ENCODE measurements around the gene PDE4D.
"Not testable (repeated sequence)": the region's sequence is repeated elsewhere in the genome, so short reads cannot be mapped to it uniquely, and the experiment has no call there.

PDE4D gene

DNA sequence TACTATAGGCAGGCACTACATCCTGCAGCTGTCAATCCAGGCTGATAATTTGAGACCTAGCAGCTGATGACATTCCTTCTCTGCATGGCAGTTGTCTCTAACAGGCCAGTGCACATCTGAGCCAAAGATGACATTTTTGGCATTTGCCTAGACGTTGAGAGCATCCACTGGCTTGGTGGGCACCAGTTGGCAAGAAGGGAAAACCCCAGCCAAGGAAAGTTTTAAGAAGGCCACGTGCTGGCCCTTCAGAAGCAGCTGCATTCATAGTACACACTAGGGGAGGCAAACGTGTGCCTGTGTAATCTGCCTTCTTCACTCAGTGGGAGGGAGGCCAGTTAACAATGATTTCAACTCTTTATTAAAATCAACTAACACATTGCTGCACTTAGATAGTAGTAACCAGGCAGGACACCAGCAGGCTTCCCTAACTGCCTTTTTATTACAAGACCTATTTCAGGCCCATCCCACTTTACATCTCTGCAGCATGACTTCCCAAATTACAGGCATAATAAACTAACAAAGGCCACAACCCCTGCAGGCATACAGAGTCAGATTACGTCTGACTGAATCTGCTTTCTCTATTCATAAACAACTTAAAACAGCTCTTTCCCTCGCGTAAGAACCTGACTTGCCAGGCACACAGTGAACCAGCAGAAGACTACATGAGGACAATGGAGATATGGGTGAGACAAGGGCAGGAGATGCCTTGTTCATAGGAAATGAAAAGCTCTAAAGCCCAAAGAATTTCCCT lies 576.3 kb downstream of the PDE4D start:
- peak; percentile 4 for DNase-seq

DNA sequence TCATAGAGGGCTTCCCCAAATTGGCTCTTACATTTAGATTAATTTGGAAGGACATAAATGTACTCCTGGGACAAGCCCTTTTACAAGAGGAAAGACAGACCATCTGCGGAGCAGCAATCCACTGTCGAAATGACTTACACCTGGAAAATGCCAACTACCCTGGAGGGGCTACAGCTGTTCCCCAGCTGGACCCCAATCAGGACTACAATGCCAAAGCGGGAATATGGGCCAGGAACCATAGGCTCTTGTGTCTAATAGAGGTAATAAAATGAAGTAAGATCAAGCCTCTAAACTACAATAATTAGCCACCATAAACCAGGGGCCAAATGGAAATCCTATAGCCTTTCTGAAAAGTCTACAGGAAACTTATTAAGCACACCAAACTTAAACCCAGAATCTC lies 581.3 kb downstream of the PDE4D start:
- DNase-seq, result peak; percentile 11

DNA sequence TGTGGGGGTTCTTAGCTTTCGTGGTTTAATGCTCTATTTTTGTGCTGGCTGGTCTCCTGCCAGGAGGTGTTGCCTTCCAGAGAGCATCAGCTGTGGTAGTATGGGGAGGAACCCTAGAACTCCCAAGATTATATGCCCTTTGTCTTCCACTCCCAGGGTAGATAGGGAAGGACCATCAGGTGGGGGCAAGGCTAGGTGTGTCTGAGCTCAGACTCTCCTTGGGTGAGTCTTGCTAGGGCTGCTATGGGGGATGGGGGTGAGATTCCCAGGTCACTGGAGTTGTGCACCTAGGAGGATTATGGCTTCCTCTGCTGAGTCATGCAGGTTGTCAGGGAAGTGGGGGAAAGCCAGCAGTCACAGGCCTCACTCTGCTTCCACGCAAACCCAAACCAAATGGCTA lies 584.8 kb downstream of the PDE4D start:
- DNase-seq, result not testable (repeated sequence)

DNA sequence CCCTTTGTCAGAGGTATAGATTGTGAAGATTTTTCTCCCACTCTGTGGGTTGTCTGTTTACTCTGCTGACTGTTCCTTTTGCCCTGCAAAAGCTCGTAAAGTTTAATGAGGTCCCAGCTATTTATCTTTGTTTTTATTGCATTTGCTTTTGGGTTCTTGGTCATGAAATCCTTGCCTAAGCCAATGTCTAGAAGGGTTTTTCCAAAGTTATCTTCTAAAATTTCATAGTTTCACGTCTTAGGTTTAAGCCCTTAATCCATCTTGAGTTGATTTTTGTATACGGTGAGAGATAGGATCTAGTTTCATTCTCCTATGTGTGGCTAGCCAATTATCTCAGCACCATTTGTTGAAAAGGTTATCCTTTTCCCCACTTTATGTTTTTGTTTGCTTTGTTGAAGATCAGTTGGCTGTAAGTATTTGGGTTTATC lies 590.2 kb downstream of the PDE4D start:
- not testable (repeated sequence) for DNase-seq

GRCh38 chr5:59302509-59302908 lies 591.0 kb downstream of the PDE4D start:
- not testable (repeated sequence) for DNase-seq

DNA sequence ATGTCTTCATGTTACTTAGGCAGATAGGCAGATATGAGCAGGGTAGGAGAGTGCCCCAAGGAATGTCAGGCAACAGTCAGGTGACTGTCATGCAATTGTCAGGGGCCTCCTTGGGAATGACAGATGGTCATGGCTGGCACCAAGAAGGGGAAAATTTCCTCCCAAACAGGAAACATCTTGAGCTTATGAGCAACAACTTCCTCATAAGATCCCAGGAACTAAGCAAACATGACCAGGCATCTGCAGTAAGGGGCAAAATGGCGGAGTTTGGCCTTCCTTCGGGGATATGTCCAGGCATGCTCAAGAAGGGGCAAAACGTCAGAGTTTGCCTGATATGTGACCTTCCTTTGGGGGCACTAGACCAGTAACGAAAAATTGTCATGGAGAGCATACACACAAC lies 591.8 kb downstream of the PDE4D start:
- DNase-seq, result no peak

- DNase-seq, result no peak
Measured at GRCh38 chr5:59300930-59301329, 592.6 kb downstream of the PDE4D start.

- DNase-seq, result no peak
Measured at GRCh38 chr5:59299006-59299405, 594.5 kb downstream of the PDE4D start.

- no peak for DNase-seq
Measured at GRCh38 chr5:59296317-59297264, 596.9 kb downstream of the PDE4D start.

DNA sequence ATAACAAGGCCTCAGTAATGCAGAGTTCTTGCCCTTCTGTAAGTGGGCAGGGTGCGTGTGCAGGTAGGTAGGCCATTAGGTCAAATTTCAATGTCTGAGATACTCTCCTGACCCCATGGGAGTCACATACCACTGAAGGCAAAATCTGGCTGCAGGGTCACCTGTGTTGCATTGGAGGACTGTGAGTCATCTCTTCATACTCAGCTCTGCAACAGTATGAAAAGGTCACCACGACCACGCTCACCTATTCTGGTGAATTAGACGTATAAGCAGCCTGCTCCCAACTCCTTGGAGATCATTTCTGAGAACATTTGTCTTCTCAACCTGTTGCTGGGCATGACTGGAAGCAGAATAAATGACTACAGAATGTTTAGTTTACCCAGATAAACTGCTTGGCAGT lies 599.8 kb downstream of the PDE4D start:
- no peak for DNase-seq

- no peak for DNase-seq
Measured at GRCh38 chr5:59291941-59292340, 601.6 kb downstream of the PDE4D start.

DNA sequence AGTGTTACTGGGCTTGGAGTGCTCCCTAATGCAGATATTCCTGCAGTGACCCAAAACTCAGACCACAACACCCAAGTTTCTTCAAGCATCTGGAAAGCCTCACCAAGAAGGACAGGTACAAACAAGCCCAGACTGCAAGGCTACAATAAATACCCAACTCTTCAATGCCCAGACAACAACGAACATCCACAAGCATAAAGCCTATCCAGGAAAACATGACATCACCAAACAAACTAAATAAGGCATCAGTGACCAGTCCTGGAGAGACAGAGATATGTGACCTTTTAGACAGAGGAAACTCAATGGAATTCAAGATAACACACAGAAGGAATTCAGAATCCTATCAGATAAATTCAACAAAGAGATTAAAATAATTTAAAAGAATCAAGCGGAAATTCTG lies 605.6 kb downstream of the PDE4D start:
- no peak for DNase-seq

GRCh38 chr5:59287361-59287760 lies 606.2 kb downstream of the PDE4D start:
- DNase-seq, result no peak

GRCh38 chr5:59286510-59286909 lies 607.0 kb downstream of the PDE4D start:
- no peak for DNase-seq

GRCh38 chr5:59285300-59286016 lies 608.1 kb downstream of the PDE4D start:
- no peak for DNase-seq

DNA sequence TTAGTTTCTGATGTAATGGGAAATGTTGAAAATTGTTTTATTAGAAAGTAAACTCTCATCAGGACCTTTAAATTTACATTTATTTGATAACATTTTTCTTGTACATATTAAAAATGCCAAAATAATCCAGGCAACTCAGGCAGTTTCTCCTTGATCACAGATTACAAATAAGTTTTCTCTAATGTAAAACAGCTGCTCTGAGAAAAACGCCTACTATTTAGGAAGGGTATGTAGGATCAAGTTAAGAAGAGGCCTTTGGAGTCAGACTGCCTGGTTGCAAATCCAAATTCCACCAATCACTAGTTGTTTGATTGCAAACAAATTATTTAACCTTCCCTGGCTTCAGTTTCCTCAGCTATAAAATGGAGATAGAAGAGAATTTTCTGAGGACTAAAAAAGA lies 610.8 kb downstream of the PDE4D start:
- no peak for DNase-seq

- DNase-seq, result no peak
Measured at GRCh38 chr5:59279979-59280378, 613.5 kb downstream of the PDE4D start.

GRCh38 chr5:59276917-59277372 lies 616.6 kb downstream of the PDE4D start:
- no peak for DNase-seq

GRCh38 chr5:59276325-59276675 lies 617.2 kb downstream of the PDE4D start:
- no peak for DNase-seq

DNA sequence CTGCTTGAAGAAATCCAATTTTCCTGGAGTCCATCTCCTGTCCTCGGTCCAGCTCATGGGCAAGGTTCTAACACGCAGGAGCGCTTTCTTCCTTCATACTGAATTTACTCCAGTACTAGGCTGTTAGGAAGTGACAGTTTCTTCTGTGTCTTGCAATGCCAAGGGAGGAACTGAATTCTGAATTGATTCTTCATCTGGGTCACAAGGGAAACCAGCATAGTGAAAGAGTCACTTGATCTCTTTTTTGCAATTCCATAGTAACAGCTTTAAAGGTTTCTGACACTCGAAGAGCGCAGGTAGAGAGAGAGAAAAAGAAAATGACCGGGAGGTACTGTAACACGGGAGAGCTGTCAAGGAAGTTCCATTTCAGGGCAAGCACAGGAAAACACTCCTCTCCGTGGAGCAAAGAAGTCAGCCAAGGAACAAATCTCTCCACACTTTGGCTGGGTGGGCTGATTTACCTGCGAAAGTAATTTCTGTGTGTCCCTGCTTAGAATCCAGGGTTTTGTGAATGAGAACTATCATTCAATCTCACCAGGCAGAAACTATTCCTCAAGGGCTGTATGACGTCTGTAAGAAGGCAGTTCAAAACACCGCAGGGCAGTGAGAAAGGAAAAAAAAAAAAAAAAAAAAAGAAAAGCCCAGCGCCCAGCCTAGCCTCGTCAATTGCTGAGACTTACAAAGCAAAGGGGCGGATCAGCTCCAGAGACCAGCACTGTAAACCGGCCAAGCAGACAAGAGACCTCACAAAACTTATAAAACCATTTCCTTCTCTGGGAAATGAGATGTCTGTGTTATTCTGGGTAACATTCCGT lies 617.8 kb downstream of the PDE4D start:
- no peak for DNase-seq

DNA sequence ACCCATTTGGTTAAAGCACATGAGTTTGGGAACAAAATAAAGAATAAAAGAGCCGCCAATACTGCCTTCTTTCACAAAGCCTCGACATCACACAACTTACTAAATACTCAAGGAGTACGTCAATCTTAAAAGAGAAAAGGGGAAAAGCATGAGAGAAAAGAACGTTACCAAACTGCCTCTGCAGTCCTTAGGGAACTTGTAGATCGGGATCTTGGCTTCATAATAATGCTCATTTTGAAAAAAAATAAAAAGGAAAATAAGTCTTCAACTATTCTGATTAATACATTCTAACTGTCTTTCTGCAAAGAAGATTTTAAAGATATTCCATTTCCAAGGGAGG lies 618.4 kb downstream of the PDE4D start:
- DNase-seq, result no peak

DNA sequence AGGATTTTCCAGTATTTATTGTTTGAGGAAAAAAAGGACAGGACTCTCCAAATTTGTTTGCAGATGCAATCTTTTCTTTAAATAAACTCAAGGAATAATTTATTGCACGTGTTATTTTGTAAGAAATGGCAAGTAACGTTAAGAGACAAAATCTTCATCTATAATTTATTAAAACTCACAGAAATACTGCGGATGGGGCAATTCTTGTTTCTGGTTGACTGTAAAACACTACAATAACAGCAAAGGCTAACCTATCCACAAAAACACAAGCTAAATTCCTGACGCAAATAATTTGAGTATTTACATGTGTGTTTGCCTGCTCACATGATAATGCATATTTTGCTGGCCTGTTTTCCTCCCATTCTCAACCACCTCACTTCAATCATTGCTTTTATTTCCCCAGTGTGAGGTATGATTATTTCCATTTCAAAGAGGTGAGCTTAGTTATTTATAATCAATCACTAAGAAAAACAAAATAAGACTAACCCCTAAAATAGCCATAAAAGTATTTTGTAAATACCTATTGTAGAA lies 619.4 kb downstream of the PDE4D start:
- no peak for DNase-seq

All from NCI-H1092 treated with DMSO at 0.1 percent for 48 hours (cell line).